ENCODE measurements around the gene RAB20. TPM values are rescaled to one million over a fixed set of nuclear protein-coding genes. Genes with fewer than 3 reads are reported as not detected.

The RAB20 gene
- total and polyA plus RNA-seq, 2 donors (not counting 1 experiment from before 2014, with no cell fraction given) = 2.4 to 4.6 TPM

DNA sequence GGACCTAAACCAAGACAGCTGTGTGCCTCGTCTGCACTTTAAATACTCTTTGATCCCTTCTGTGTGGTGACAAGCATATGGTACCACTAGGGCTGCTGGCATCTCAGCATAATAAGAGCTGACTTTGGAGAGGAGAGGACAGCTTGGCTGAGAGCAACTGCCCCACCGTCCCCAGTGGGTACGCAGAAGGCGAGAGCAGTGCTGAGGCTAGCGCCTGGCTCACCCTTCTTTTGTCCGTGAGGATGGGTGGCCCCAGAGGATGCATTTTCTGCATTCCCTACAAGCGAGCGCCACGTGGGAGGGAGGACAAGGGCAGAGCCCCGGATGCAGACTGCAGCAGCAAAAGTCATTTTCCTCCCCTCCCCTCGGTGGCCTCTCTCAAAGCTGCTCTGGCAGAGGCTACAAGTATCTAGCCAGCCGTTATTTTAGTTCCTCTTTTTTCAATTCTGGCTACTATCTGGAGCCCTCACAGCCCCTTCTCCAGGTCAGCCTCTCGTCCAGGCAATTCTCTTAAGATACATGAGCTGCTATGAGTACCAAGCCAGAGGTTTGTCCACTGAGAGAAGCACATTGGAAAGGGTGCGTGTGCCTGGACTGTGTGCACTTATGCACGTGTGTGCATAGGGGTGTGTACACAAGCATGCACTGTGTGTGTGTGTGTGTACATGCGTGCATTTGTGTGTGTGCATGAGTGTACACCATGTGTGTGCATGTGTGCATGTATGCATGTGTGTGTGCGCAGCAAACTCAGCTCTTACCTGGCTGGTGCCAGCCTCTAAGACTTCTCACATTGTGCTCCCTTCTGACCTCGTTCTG, 51.3 kb downstream of the RAB20 start:
- no peaks in the 10 kb centered on the region for H3K9me3 Mint-ChIP-seq (ENCODE audit: insufficient read depth)
- peaks cover 4% of the 10 kb centered on the region for H3K27me3 Mint-ChIP-seq
- Histone ChIP-seq H3K27ac (ENCODE audit: low read length in 2 of 2) (no peak overlapping the region), H3K79me2 (ENCODE audit: control insufficient read depth, insufficient read depth, low read length) (no peaks in the 10 kb centered on the region), H3K4me2 (replicated peaks; ENCODE audit: low read depth, low read length, poor library complexity, severe bottlenecking) (no peak overlapping the region), H3K36me3 (replicated peaks in 1 of 2; ENCODE audit: control extremely low read depth in 1 of 2, control insufficient read depth in 1 of 2, extremely low read depth in 1 of 2, insufficient read depth in 2 of 2, low read length in 1 of 2) (no peaks in the 10 kb centered on the region), H3K4me1 (ENCODE audit: control insufficient read depth in 2 of 2, insufficient read depth in 2 of 2, low read length in 2 of 2) (no peaks in the 10 kb centered on the region), H2AFZ (ENCODE audit: insufficient read depth, low read depth, low read length, poor library complexity, severe bottlenecking) (no peak overlapping the region), H3K9ac (ENCODE audit: low read length) (no peak overlapping the region), H3K9me3 (ENCODE audit: control extremely low read depth in 1 of 3, control insufficient read depth in 2 of 3, insufficient read depth in 1 of 3, low read length in 2 of 3) (no peaks in the 10 kb centered on the region), H3K27me3 (replicated peaks in 1 of 4; ENCODE audit: control extremely low read depth in 1 of 4, control insufficient read depth in 3 of 4, insufficient read depth in 4 of 4, low read length in 3 of 4) (no peaks in the 10 kb centered on the region), H3K4me3 (ENCODE audit: control extremely low read depth in 1 of 5, extremely low read depth in 1 of 5, insufficient read depth in 1 of 5, low read depth in 2 of 5, low read length in 4 of 5) (no peak overlapping the region), H4K20me1 (ENCODE audit: control insufficient read depth, insufficient read depth, low read length, poor library complexity, severe bottlenecking) (no peaks in the 10 kb centered on the region)
- no peak overlapping the region for H3K27ac Mint-ChIP-seq
- WGBS (ENCODE audit: insufficient coverage) = 48% methylated on average over 16 of the region's 18 CpGs
- intact Hi-C loops (cut with micrococcal nuclease) = no loop called here
- ChIA-PET POLR2A (no interaction called here), CTCF (interaction anchor here (1.5 kb wide), 1 partner anchor 55 kb away, joined by 6 read pairs; no protein-coding TSS in a partner anchor)
- peaks cover 4% of the 10 kb centered on the region for H3K4me1 Mint-ChIP-seq
- no peak overlapping the region for H3K4me3 Mint-ChIP-seq
- DNase-seq = peak; percentile 11
- ATAC-seq (ENCODE audit: low read depth) = no peak
- TF ChIP-seq, protein P1, sequence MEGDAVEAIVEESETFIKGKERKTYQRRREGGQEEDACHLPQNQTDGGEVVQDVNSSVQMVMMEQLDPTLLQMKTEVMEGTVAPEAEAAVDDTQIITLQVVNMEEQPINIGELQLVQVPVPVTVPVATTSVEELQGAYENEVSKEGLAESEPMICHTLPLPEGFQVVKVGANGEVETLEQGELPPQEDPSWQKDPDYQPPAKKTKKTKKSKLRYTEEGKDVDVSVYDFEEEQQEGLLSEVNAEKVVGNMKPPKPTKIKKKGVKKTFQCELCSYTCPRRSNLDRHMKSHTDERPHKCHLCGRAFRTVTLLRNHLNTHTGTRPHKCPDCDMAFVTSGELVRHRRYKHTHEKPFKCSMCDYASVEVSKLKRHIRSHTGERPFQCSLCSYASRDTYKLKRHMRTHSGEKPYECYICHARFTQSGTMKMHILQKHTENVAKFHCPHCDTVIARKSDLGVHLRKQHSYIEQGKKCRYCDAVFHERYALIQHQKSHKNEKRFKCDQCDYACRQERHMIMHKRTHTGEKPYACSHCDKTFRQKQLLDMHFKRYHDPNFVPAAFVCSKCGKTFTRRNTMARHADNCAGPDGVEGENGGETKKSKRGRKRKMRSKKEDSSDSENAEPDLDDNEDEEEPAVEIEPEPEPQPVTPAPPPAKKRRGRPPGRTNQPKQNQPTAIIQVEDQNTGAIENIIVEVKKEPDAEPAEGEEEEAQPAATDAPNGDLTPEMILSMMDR (IDR thresholded peaks at IDR 0.05) = no peak
- no peak for TF ChIP-seq EZH2 (IDR thresholded peaks at IDR 0.05; ENCODE audit: borderline replicate concordance, insufficient read depth, low read depth, low read length, poor library complexity, severe bottlenecking)

DNA sequence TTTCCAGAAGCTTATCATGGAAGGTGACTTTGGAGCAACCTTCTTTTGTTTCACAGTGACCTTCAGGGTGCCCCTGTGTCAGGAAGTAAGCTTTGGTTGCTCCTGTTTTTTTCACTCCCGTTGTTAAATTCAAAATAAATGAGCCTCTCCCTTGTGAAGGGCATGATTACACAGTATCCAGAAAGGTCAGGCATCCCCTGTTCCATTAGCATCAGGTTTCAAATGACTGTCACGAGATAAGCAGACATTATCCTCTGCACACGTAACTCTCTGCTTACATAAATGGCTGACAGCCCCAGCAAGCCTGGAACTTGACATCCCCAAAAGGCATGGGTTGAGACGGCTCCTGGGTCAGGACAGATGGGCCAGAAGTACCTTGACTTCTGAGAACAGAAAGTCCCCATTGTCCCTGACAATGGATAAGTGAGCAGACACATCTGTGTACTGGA, 52.0 kb downstream of the RAB20 start:
- intact Hi-C loops (cut with micrococcal nuclease) = no loop called here
- H3K9me3 Mint-ChIP-seq (ENCODE audit: insufficient read depth) = no peaks in the 10 kb centered on the region
- Histone ChIP-seq H3K79me2 (ENCODE audit: control insufficient read depth, insufficient read depth, low read length) (no peaks in the 10 kb centered on the region), H3K9ac (ENCODE audit: low read length) (no peak overlapping the region), H3K4me2 (replicated peaks; ENCODE audit: low read depth, low read length, poor library complexity, severe bottlenecking) (no peak overlapping the region), H3K27me3 (replicated peaks in 1 of 4; ENCODE audit: control extremely low read depth in 1 of 4, control insufficient read depth in 3 of 4, insufficient read depth in 4 of 4, low read length in 3 of 4) (no peaks in the 10 kb centered on the region), H3K27ac (ENCODE audit: low read length in 2 of 2) (no peak overlapping the region), H3K36me3 (replicated peaks in 1 of 2; ENCODE audit: control extremely low read depth in 1 of 2, control insufficient read depth in 1 of 2, extremely low read depth in 1 of 2, insufficient read depth in 2 of 2, low read length in 1 of 2) (no peaks in the 10 kb centered on the region), H3K4me3 (ENCODE audit: control extremely low read depth in 1 of 5, extremely low read depth in 1 of 5, insufficient read depth in 1 of 5, low read depth in 2 of 5, low read length in 4 of 5) (no peak overlapping the region), H3K4me1 (ENCODE audit: control insufficient read depth in 2 of 2, insufficient read depth in 2 of 2, low read length in 2 of 2) (no peaks in the 10 kb centered on the region), H3K9me3 (ENCODE audit: control extremely low read depth in 1 of 3, control insufficient read depth in 2 of 3, insufficient read depth in 1 of 3, low read length in 2 of 3) (no peaks in the 10 kb centered on the region), H2AFZ (ENCODE audit: insufficient read depth, low read depth, low read length, poor library complexity, severe bottlenecking) (no peak overlapping the region), H4K20me1 (ENCODE audit: control insufficient read depth, insufficient read depth, low read length, poor library complexity, severe bottlenecking) (no peaks in the 10 kb centered on the region)
- H3K27ac Mint-ChIP-seq = no peak overlapping the region
- TF ChIP-seq, protein P1 (IDR thresholded peaks at IDR 0.05) = no peak
- no peak for TF ChIP-seq EZH2 (IDR thresholded peaks at IDR 0.05; ENCODE audit: borderline replicate concordance, insufficient read depth, low read depth, low read length, poor library complexity, severe bottlenecking)
- H3K4me3 Mint-ChIP-seq = no peak overlapping the region
- 69% methylated on average over 4 of the region's 4 CpGs for WGBS (ENCODE audit: insufficient coverage)
- ChIA-PET CTCF (no interaction called here), POLR2A (no interaction called here)
- DNase-seq = no peak
- peaks cover 4% of the 10 kb centered on the region for H3K4me1 Mint-ChIP-seq
- ATAC-seq (ENCODE audit: low read depth) = no peak
- H3K27me3 Mint-ChIP-seq = peaks cover 4% of the 10 kb centered on the region
